ENCODE measurements around the gene STK32B. TPM values are rescaled to one million over a fixed set of nuclear protein-coding genes. Genes with fewer than 3 reads are reported as not detected.

STK32B gene
- total RNA-seq, 1 donor from 2014 or later = not detected

GRCh38 chr4:5340991-5341451 is 289.7 kb downstream of the STK32B start:
- Mint-ChIP-seq H3K36me3 (ENCODE audit: low read depth) (no peaks in the 10 kb centered on the region), H3K27me3 (no peaks in the 10 kb centered on the region), H3K9me3 (no peaks in the 10 kb centered on the region), H3K27ac (no peak overlapping the region), H3K4me1 (peaks cover 2% of the 10 kb centered on the region), H3K4me3 (no peak overlapping the region)
- ATAC-seq (ENCODE audit: low read depth) (no peak), DNase-seq (no peak)
- POLR2A ChIA-PET = no interaction called here
- CTCF ChIA-PET = no interaction called here
- intact Hi-C loops (cut with micrococcal nuclease) = no loop called here
- no peak for TF ChIP-seq CTCF (IDR thresholded peaks at IDR 0.05)

- Mint-ChIP-seq H3K4me3 (no peak overlapping the region), H3K36me3 (ENCODE audit: low read depth) (no peaks in the 10 kb centered on the region), H3K27ac (no peak overlapping the region), H3K4me1 (peaks cover 2% of the 10 kb centered on the region), H3K9me3 (no peaks in the 10 kb centered on the region), H3K27me3 (no peaks in the 10 kb centered on the region)
- CTCF ChIA-PET = no interaction called here
- ATAC-seq (ENCODE audit: low read depth) = no peak
- TF ChIP-seq CTCF (IDR thresholded peaks at IDR 0.05) = no peak
- DNase-seq = no peak
- intact Hi-C loops (cut with micrococcal nuclease) = no loop called here
- POLR2A ChIA-PET = no interaction called here
These were observed 290.2 kb downstream of the STK32B start for GRCh38 chr4:5341526-5341925.

- intact Hi-C loops (cut with micrococcal nuclease) = no loop called here
- Mint-ChIP-seq H3K9me3 (peaks cover 4% of the 10 kb centered on the region), H3K36me3 (ENCODE audit: low read depth) (no peaks in the 10 kb centered on the region), H3K4me3 (no peak overlapping the region), H3K27ac (no peak overlapping the region), H3K27me3 (no peaks in the 10 kb centered on the region), H3K4me1 (no peaks in the 10 kb centered on the region)
- ATAC-seq (ENCODE audit: low read depth) = no peak
- TF ChIP-seq CTCF (IDR thresholded peaks at IDR 0.05) = no peak
- DNase-seq = no peak
- POLR2A ChIA-PET = no interaction called here
- CTCF ChIA-PET = no interaction called here
These were observed 304.6 kb downstream of the STK32B start for GRCh38 chr4:5355846-5356245.

GRCh38 chr4:5357870-5358269 is 306.6 kb downstream of the STK32B start:
- Mint-ChIP-seq H3K36me3 (ENCODE audit: low read depth) (no peaks in the 10 kb centered on the region), H3K27ac (no peak overlapping the region), H3K4me3 (no peak overlapping the region), H3K27me3 (no peaks in the 10 kb centered on the region), H3K4me1 (no peaks in the 10 kb centered on the region), H3K9me3 (no peaks in the 10 kb centered on the region)
- intact Hi-C loops (cut with micrococcal nuclease) = no loop called here
- ChIA-PET CTCF (no interaction called here), POLR2A (no interaction called here)
- no peak for TF ChIP-seq CTCF (IDR thresholded peaks at IDR 0.05)
- no peak for ATAC-seq (ENCODE audit: low read depth)
- no peak for DNase-seq

GRCh38 chr4:5361968-5362367 is 310.7 kb downstream of the STK32B start:
- TF ChIP-seq CTCF (IDR thresholded peaks at IDR 0.05) = no peak
- ATAC-seq (ENCODE audit: low read depth) = no peak
- no peaks in the 10 kb centered on the region for H3K27me3 Mint-ChIP-seq
- intact Hi-C loops (cut with micrococcal nuclease) = no loop called here
- no peaks in the 10 kb centered on the region for H3K4me1 Mint-ChIP-seq
- DNase-seq = no peak
- CTCF ChIA-PET = no interaction called here
- no peak overlapping the region for H3K4me3 Mint-ChIP-seq
- no peaks in the 10 kb centered on the region for H3K9me3 Mint-ChIP-seq
- no peaks in the 10 kb centered on the region for H3K36me3 Mint-ChIP-seq (ENCODE audit: low read depth)
- POLR2A ChIA-PET = no interaction called here
- no peak overlapping the region for H3K27ac Mint-ChIP-seq

Data from activated B cell treated with CpG ODN at 0.5 μM for 24 hours (primary cell).